Activated effector memory CD4-positive, alpha-beta T cell treated with Interleukin-2 at 50 U/mL for 16 hours (primary cell): ENCODE results near the gene PNPT1.

Experiments used
- DNase-seq: peaks from one replicate; pipeline ENCODE4 v3.0.0-alpha.2; 2020

Gene PNPT1

DNA sequence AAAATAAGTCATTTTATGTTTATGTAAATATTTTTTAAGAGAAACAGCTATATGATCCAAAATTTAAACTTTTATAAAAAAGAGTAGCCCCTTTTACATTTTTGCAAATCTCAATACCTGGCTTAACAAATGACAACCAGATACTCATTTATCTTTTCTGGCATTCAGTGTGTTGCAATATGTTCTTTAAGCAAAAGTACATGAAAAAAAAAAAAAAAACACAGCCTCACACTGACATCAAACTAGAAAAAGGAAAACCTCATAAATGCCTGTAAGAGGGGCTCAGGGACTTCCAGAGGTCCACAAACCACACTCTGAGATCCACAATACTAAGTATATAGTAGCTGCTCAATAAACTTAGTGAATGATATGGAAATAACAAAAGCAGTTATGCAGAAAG, 98.1 kb downstream of the PNPT1 start:
- no peak for DNase-seq

DNA sequence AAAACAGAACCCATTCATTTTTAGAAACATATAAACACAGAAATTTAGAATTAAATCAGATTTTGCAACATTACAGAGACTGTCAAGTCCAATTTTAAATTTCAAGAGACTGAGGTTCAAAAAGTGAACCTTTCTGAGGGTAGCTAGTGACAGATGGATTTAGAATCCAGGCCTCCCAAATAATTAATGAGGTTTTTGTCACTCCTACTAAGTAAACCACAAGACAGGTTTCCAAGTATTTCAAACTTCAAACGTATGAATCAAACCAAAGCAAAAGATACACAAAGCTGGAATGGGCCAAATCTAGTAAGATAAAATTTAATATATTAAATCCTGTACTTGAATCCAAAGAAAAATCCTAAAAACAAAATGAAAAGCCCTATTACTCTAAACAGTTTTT, 101.5 kb downstream of the PNPT1 start:
- no peak for DNase-seq

DNA sequence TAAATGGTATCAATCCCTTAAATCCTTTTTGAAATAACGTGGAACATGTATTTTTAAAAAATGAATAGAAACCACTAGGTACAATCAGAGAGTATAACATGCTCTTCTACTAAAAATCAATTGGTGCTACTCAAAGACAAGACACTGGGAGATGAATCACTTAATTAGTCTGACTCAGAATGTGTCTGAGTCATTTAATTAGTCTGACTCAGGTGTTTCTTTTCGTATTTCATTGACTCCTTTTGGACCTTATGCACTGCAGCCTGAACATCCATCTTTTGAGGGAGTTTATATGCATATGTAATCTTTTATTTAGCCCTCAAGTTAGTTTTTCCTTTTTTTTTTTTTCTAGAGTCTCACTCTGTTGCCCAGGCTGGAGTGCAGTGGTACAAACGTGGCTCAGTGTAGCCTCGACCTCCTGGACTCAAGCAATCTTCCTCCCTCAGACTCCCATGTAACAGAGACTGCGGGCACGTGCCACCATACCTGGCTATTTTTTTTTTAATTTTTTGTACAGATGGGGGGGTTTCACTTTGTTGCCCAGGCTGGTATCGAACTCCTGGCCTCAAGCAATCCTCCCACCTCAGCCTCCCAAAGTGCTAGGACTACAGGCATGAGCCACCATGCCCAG, 102.7 kb downstream of the PNPT1 start:
- DNase-seq, result no peak

DNA sequence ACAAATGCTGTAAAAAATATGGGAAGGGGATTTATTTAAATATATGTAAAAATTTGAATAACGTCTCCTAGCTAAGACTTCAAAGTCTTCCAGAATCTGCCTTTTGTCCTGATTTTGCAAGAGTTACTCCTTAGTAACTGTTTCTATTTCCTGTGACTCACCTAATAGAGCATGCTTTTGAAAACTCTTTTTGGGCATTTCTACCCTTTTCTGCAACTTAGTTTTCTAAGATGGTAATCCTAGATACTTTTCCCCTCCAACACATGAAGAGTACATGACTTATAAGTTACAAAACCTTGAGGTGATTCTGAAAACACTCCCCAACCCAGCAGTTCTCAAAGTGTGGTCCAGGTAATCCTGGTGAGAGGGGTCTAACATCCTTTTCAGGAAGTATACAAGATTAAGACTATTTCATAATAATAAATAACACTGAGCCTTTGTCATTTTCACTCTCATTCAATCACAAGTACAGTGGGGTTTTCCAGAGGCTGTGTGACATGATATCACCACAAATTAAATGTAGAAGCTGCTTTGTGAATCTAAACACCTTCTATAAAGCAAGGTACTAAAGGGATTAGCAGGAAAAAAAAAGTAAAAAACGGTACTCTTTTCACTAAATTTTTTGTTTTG, 108.1 kb downstream of the PNPT1 start:
- DNase-seq, result no peak
